DMS153 treated with DMSO at 0.1 percent for 48 hours (cell line): Measurements from ENCODE around the gene TBC1D22A.

Source experiments
- DNase-seq: peaks from one replicate; lab custom pipeline; 2025; ENCODE audit not compliant: unreplicated experiment; lab: John Stamatoyannopoulos, UW

The TBC1D22A gene

DNA sequence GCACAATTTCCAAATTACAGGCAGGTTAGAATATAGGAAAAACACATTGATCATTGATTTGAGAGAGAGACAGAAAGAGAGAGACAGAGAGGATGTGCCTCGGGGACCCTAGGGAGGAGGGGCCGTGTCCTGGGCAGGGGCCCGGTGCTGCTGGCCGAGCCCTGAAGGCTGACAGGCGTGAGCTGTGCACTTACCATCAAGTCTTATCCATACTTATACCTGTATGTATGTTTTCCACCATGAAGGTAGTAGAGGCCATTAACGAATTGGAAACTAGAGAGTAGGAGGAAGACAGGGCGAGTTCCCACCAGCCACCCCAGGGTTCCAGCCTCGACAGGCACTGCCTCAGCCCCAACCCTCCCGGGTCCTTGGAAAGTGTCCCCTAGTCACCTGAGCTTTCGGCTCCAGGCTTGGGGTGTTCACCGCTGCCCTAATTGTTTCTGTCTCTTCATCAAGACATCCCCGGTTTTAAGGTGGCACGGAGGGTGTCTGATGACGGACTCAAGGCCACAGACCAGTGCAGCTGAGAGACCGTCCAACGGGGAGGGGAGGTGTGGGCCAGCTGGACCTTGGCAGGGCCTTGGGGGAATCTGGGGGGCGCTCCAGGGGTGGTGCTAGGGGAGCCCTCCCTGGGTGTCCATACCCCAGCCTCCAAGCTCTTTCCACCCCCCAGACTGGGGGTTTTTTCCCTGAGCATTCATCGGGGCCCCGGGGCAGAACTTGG, 431.3 kb downstream of the TBC1D22A start:
- no peak for DNase-seq

DNA sequence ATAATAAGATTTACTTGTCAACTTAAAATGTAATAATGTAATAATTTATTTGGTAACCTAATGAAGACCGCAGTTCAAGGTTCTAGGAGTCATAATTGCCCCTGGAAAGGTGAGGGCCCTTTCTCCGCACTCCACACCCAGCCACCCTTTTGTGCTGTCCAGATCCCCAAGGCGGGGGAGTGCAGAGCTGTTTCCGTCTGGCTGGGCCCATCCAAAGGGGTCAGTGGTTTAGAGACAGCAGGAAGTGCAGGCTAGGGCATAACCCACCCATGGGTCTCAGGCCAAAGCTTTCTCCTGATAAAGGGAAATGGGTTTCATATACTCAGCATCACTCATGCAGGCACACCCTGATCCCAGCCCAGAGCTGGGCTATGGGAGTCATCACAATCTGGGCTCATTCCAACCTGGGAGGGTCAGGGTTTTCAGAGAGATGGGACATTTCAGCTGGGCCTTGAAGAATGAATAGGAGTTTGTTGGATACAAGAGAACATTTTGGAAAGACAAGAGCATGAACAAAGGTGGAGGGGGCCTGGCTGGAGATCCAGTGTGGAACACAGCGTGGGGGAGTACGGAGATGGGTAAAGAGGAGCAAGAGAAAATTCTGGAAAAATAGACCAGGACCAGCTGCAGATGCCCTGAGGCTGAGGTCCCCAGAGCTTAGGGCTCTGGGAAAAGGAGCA, 432.2 kb downstream of the TBC1D22A start:
- no peak for DNase-seq

DNA sequence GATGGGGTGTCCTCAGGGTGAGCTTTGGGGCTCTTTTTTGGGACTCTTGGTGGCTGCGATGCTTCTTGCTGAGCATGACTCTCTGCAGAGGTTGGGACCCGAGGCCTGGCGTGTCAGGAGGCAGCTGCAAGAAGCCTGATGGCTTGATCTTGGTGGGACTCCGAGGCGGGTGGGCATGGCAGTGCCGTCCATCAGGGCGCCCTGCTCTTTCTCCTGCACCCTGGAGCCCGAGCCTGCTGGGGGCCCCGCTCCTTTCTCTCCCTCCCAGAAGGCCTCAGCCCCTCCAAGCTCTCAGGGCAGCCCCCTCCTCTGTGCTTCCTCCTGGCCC, 432.7 kb downstream of the TBC1D22A start:
- DNase-seq: no peak

DNA sequence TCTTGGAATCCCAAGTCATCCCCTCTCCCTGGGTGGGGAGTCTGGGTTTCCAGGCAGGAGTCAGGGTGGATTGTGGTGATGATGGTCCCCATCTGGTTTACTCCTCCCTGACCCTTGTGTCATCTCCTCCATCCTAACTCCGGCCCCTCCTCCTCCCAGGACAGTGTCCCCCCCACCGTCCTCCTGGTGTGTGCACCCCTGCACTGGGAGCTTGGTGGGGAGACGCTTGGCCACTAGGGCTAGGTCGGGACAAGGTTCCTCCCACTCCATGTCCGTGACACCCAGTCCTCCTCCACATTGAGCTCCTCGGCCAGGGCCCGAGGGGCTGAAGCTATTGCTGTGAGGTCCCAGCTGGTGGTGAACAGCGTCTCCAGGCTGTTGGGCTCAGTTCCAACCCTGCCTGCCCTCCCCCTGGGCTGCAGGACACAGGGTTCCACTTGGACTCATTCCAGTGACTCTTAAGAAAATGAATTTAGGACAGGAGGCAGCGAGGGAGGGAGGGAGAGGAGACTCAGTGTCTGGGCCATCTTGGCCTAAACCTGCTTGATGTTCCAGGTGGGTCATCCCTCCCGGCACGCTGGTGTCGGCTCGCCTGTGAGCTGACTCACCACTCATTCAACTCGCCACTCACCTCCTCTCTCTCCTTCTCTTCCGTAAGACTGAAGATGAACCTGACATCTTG, 433.2 kb downstream of the TBC1D22A start:
- DNase-seq: no peak

DNA sequence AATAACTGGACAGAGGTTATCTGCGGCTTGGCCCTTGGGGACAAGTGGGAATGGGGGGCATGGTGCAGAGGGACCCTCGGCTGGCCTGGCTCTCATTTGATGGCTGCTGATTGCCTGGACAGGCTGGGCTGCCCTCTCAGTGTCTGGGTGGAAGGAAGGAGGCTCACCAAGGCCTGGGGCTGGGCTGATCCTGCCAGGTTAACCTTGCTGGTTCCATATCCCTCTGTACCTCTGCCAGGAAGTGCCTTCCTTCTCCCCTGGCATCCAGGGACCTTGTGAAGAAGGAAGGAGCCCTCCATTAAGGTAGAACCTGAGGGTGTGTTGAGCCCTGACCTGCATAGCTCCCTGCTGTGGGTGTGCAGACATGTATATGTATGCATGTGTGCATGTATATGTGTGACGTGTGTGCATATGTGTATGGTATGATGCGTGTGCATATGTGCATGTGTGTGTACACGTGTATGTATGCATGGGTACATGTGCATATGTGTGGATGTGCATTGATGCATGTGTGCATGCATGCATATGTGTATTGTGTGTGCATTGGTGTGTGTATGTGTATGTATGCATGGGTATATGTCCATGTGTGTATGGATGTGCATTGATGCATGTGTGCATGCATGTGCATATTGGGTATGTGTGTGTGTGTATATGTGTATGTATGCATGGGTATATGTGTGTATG, 433.9 kb downstream of the TBC1D22A start:
- no peak for DNase-seq

DNA sequence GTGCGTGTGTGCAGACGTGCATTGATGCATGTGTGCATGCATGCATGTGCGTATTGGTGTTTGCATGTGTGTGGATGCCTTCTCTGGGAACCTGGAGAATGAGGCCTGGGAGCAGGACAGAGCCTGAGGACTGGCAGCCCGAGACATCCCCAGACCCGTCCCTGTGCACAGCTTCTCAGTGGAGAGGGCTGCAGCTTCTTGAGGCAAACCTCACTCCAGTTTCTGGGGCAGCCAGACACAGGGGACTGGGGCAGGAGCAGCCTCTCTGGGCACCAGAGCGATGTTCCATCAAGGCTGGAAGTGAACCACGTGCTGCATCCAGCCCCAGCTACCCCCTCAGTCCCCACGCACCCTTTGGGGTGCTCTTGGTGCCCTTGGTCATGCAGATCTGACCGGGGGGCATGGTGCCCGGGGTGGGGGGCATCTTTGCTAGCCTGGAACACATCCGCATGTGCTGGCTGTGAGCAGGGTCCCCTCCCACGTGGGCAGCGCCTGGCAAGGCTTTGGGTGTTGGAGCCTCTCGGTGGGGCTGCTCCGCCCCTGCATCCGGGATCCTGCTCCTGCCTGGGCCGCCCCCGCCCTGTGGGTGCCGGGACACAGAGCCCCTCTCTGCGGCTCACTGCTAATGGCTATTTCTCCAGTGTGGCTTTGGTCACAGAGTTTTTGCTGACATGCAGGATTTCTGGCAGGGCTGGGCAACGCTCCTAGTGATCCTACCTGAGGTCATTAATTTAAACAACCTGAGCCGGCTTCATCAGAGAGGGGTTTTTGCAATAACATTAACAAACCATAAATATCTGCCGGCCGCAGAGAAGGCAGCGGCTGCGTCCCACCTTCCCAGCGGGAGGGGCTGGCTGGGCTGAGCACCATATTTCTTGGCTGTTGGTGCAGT, 434.7 kb downstream of the TBC1D22A start:
- no peak for DNase-seq

DNA sequence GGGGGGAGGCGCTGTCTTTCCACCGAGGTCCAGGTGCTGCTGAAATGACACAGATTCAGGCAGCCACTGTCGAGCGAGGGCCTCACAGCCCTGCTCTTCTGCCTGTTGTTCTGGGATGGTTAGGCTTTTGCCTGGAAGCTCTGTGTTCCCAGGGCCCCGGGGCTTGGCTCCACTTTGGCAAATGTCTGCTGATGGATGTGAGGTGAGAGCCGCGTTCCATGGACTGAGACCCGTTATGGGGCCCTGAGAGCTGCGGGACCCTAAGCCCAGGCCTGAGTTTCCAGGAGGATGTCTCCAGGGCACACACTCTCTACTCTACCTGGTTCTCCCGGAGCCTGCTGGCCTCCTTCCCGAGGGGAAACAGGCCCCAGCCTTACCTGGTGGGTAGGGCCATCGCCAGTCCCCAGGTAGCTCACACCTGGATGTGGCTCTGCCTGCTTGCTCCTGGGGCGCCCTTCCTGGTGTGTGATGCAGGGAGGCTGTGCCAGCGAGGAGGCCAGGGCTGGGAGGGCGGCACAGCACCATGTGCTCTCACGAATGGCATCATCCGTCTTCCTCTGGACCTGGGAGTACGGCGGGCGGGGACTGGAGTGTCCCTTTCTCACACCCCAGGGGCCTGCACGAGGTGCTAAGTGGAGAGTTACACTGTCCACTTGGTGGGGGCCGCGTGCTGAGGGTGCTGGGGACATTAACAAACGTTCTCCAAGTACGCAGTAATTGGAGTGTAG, 435.5 kb downstream of the TBC1D22A start:
- no peak for DNase-seq

DNA sequence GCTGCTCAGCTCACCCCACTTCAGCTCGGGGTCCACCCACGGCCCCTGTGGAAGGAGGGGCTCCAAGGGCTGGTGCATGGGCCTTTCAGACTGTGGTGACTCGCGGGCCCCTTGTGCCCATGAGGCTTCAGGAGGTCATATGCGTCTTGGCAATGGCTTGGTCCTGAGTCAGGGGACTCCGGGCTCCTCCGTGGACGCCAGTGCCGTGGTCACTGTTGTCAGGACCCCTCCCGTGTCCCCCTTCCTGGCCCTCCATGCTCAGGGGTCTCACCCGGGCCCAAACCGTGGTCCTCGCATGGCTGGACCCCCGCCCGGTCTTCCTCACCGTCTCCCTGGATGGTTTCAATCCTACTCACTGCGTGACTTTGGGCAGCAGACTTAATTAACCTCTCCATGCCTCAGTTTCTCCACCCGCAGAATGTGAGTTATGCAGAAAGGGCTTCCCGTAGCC, 436.4 kb downstream of the TBC1D22A start:
- DNase-seq: no peak

DNA sequence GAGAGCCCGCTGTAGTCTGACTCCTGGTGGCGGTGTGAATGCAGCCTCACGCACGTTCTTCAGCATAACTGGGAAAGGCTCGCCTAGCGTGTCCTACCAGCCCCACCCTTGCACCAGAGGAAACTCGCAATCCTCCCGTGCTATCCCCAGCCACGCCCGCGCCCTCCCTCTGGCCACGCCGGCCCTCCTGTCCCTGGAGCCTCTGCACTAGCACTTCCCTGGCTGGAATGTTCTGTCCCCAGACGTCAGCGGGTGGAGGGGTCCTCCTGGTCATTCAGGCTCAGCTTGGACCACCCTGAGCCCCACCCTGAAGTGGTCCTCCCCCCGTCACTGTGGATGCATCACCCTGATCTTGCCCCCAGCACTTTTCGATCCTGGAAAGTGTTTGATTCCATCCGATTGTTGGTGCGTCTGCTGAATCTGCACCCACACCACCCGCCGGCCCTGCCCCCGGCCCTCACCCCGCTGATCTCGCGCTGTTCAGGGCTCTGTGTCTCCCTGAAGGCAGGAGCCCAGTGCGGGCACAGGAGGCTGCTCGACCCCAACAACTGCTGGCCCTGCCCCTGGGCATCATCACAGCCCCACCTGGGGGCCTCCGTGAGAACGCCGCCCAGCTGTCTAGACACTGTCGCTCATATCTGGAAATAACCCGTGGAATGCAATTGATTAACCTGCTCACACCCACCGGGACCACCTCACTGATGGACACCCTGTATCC, 437.0 kb downstream of the TBC1D22A start:
- no peak for DNase-seq

DNA sequence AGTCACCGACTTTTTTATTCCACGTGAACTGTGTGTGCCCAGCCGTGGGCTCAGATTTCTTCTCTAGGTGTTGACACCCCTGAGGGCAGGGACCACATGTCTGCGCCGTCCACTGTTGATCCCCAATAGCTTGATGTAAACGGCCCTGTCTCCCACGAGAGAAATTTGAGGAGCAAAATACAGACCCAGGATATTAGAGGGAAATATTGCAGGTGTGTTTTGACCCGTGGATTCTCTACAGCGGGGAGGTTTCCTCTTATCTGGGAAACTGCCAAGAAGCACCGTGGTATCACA, 437.5 kb downstream of the TBC1D22A start:
- DNase-seq: no peak

DNA sequence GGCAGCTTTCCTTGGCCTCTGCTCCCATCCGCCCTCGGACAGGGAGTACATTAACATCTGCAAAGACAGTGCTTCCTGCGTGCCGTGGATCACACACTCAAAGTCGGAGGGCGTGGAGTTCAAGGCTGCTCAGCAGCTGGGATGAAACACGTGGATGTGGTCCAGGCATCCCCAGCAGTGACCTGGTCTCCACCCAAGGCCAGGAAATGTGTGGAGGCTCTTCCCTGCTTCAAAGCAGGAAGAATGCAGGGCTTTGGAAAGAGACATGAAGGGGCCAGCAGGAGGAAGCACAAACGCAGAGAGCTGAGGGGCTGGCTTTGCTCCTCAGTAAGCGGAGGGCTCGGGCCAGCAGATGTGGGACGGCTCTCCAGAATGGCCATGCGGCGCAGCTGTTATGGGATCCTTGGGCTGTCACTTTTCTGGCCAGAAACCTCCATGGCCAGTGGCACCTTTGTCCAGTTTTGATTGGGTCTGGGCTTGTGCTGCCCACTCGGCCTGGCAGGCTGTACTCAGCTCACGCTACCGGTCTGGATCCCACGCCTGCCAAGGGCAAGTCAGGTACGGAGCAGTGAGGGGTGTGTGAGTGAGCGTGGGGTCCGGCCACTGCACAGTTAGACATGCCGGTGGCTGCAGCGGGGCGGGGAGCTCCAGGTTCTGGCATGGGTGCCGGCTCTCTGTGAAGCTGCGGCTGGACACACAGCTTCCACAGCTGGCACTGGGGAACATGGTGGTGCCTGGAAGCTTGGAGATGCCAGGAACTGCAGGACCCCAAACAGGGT, 438.0 kb downstream of the TBC1D22A start:
- DNase-seq: no peak

DNA sequence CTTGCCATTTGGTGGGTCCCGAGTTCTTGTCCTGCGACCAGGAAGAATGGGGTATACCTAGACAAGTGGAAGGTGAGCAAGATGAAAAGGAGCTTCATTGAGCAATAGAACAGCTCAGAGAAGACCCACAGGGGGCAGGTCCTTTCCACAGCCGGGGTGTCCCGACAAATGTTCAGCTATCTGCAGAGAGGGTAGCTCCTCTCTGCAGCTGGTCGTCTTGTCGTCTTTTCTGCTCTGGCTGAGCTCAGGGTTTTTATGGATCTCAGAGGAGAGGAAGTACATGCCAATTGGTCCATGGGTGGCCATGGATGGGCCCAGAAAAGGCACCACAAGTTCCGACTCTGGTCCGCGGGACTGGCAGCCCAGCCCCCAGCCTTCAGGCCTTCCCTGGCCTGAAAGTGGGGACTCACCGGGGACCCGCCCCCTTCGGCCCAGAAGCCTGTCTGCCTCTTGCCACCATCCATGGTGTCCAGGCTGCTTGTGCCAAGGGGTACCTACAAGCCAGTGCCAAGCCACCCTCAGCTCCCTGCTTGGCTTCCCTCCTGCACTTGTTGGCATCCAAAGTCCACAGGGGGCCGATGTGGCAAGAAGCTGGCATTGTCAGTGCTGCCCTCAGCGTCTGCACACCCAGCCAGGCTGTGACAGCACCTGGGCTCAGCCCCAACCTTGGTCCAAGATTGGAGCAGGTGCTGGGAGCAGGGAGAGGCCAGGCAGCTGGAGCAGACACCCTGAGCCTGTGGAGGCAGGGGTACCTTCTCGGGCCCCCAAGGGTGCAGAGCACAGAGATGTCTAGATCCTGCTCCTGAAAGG, 438.9 kb downstream of the TBC1D22A start:
- DNase-seq: no peak

DNA sequence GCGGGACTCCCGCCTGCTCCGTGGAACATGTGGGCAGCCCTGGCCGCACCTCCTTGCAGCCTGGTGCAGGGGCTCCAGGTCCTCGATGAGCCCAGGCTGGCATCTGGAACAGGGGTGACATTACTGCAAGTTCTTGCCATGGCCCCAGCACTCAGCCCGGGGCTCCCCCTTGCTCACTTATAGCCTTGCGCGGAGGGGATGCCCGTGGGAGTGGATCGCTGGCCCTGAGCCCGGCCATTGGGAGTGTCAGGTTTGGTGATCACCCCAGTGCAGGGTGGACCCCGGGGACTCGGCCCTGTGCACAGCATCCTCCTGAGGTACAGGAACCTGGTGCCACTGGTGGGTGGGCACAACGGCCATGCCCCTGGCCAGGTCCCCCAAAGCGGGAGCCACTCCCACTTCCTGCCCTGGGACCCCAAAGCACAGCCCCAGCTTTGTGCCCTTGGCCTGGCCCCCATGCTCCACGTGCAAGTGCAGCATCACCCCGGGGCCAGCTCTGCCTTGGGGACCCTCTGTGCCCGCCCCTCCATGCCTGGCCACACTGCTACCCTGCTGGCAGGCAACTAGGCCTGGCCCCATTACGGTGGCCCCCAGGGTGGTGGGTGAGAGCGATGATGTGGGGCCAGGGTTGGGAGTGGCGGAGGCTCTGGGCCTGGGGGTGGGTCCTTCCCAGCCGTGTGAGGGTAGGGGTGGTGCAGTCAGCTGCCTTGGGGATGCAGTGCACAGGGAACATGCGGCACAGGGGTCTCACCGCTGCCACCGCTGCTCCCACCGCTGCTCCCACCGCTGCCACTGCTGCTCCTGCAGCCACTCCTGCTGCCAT, 439.8 kb downstream of the TBC1D22A start:
- no peak for DNase-seq

DNA sequence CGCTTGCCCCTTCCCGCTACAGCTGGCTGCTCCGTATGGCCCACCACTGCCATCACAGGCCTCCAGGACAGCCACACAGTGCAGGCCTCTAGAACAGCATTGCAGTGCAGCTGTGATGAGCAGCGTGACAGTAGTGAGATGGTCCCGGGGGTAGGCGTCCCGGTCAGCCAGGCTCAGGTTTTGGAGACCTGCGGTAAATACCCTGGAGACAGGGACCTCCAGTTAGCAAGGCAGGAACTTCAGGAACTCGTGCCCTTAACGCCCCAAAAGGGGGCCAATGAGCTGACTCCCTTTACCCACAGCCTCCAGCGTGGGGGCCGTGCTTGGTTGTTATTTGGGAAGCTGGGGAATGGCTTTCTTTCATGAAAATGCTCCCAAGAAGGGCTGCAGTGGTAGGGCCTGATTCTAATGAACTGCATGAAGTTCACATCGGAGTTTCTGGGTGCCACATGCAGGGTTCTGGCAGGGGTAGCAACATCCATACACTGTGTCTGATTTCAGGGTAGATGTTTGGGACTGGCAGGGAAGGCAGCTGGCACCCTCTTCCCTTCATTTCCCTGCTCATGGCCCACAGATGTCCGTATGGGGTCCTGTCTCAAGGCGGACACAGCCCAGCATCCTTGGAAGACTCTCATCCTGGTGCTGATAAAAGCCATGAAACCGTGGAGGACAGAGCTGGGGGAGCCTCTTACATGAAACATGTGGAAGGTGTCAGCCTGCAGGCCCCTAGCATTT, 440.5 kb downstream of the TBC1D22A start:
- no peak for DNase-seq

DNA sequence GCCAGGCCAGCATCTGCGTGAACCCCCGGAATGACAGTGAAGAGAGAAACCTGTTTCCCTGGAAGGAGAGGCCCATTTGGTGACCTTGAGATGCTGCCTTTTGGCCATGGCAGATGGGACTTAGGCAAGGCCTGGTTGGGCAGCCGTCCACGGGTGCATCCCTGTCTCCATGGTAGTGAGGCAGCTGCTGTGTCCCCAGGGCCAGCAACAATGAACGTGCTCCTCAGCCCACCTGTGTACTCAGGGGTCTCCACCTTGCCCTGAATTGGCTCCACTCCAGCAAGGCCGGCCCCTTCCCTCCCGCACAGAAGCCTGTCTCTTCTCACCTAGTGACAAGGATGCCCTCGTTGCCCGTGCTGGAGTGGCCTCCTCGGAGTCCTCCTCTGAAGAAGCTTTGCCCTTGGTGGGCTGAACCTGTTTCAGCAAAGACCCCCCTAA, 441.1 kb downstream of the TBC1D22A start:
- no peak for DNase-seq
